H1 (cell line): ENCODE data around the gene STK39. TPM values are rescaled to one million over a fixed set of nuclear protein-coding genes. Genes with fewer than 3 reads are reported as not detected.

Experiments used
- CTCF ChIA-PET: fragments of 300-600 bp; sonication (Branson Sonifier 250); formaldehyde crosslinking; loops from one replicate; lab custom pipeline; 2021; ENCODE audit not compliant: partially characterized antibody; lab: Charles Lee
- POLR2A ChIA-PET: fragments of 300-600 bp; sonication (Branson Sonifier 250); formaldehyde crosslinking; loops from one replicate; lab custom pipeline; 2021; ENCODE audit warnings: inconsistent platforms; ENCODE audit not compliant: partially characterized antibody; lab: Charles Lee
- DNase-seq, 2 experiments: peaks; one replicate each; pipeline versions ENCODE4 v3.0.0 to v3.0.0-alpha.2; 2010 to 2022; ENCODE audit warnings: low spot score in 2 of 2, low read depth in 1 of 2, mixed read lengths in 1 of 2
- FAIRE-seq: peaks from 2 replicates; lab custom pipeline; 2011; peaks lifted over from hg19 to GRCh38; lab: Jason Lieb, UNC
- H2AFZ ChIP-seq: 2 replicates; pipeline ENCODE4 v1.8.1; 2012; ENCODE audit warnings: low read length, inconsistent platforms
- H2AK5ac ChIP-seq: 2 replicates; pipeline ENCODE4 v1.6.1; 2013; ENCODE audit warnings: low read depth, low read length
- H2BK120ac ChIP-seq: replicated peaks from 2 replicates; pipeline ENCODE3; 2013; ENCODE audit warnings: low read depth, low read length, inconsistent platforms
- H2BK12ac ChIP-seq: 2 replicates; pipeline ENCODE4 v1.6.1; 2013; ENCODE audit warnings: low read depth, low read length
- H2BK15ac ChIP-seq: 2 replicates; pipeline ENCODE4 v1.6.1; 2013; ENCODE audit warnings: low read length
- H2BK20ac ChIP-seq: 2 replicates; pipeline ENCODE4 v1.6.1; 2013; ENCODE audit warnings: low read length
- H2BK5ac ChIP-seq: 2 replicates; pipeline ENCODE4 v1.6.1; 2013; ENCODE audit warnings: low read depth, low read length
- H3K14ac ChIP-seq: 2 replicates; pipeline ENCODE4 v1.6.1; 2013; ENCODE audit warnings: inconsistent platforms; ENCODE audit not compliant: insufficient read length
- H3K18ac ChIP-seq: 2 replicates; pipeline ENCODE4 v1.6.1; 2013; ENCODE audit warnings: low read length; ENCODE audit errors: extremely low read depth
- H3K23ac ChIP-seq: 2 replicates; pipeline ENCODE4 v1.6.1; 2013; ENCODE audit warnings: inconsistent platforms; ENCODE audit not compliant: insufficient read length
- H3K23me2 ChIP-seq: 2 replicates; pipeline ENCODE4 v1.6.1; 2013; ENCODE audit warnings: low read depth, low read length
- H3K27ac ChIP-seq: 2 replicates; pipeline ENCODE4 v1.6.1; 2011; ENCODE audit warnings: low read depth, low read length, inconsistent platforms
- H3K27me3 ChIP-seq, 4 experiments: replicated peaks in 1 of 4; 1 replicate in 1 of 4; 2 replicates in 3 of 4; pipeline versions ENCODE4 v1.6.1 to v1.8.1; 2011 to 2013; ENCODE audit warnings: low read length in 3 of 4, mild to moderate bottlenecking in 3 of 4, inconsistent platforms in 2 of 4, mixed read lengths in 2 of 4, moderate library complexity in 1 of 4; ENCODE audit not compliant: control insufficient read depth in 3 of 4, insufficient read depth in 3 of 4; ENCODE audit errors: extremely low read depth in 1 of 4
- H3K36me3 ChIP-seq, 4 experiments: 2 replicates each; pipeline versions ENCODE4 v1.6.1 to v1.8.1; 2011 to 2013; ENCODE audit warnings: mild to moderate bottlenecking in 4 of 4, low read length in 3 of 4, moderate library complexity in 2 of 4, control low read depth in 1 of 4, inconsistent platforms in 1 of 4; ENCODE audit not compliant: insufficient read depth in 4 of 4, control insufficient read depth in 2 of 4
- H3K4ac ChIP-seq: replicated peaks from 2 replicates; pipeline ENCODE3; 2013; ENCODE audit warnings: low read length, low read depth, mixed read lengths, inconsistent platforms; ENCODE audit not compliant: insufficient read length
- H3K4me1 ChIP-seq, 4 experiments: replicated peaks in 1 of 4; 1 replicate in 1 of 4; 2 replicates in 3 of 4; pipeline versions ENCODE4 v1.6.1 to v1.8.1; 2011 to 2013; ENCODE audit warnings: low read length in 3 of 4, inconsistent platforms in 2 of 4, mixed read lengths in 1 of 4; ENCODE audit not compliant: insufficient read depth in 4 of 4, control insufficient read depth in 3 of 4
- H3K4me2 ChIP-seq, 2 experiments: 2 replicates each; pipeline versions ENCODE4 v1.6.1 to v1.8.1; 2011 to 2013; ENCODE audit warnings: low read depth in 2 of 2, low read length in 2 of 2, control low read depth in 1 of 2, inconsistent platforms in 1 of 2, mild to moderate bottlenecking in 1 of 2; ENCODE audit not compliant: insufficient read depth in 1 of 2
- H3K4me3 ChIP-seq, 4 experiments: fragments of 200-600, 300-600 bp in 1 of 4; sonication (generic), shearing (Covaris generic), sonication (Bioruptor Twin) in 1 of 4; 2 replicates each; pipeline versions ENCODE4 v1.5.1 to v1.8.1; 2011 to 2016; ENCODE audit warnings: low read length in 4 of 4, low read depth in 3 of 4, control low read depth in 2 of 4, inconsistent platforms in 2 of 4, mild to moderate bottlenecking in 2 of 4, mixed read lengths in 1 of 4, moderate library complexity in 1 of 4; ENCODE audit not compliant: insufficient read depth in 2 of 4; ENCODE audit errors: extremely low read depth in 1 of 4
- H3K56ac ChIP-seq: replicated peaks from 2 replicates; pipeline ENCODE3; 2013; ENCODE audit warnings: low read depth, mild to moderate bottlenecking, mixed read lengths, low read length, inconsistent platforms; ENCODE audit not compliant: insufficient read length
- H3K79me1 ChIP-seq: 2 replicates; pipeline ENCODE4 v1.6.1; 2013; ENCODE audit warnings: low read depth, low read length, control low read depth
- H3K79me2 ChIP-seq, 2 experiments: 2 replicates each; pipeline versions ENCODE4 v1.6.1 to v1.8.1; 2012 to 2013; ENCODE audit warnings: low read length in 2 of 2, mild to moderate bottlenecking in 2 of 2, inconsistent platforms in 1 of 2; ENCODE audit not compliant: insufficient read depth in 2 of 2, control insufficient read depth in 1 of 2
- H3K9ac ChIP-seq, 4 experiments: replicated peaks in 1 of 4; 1 replicate in 1 of 4; 2 replicates in 3 of 4; pipeline versions ENCODE4 v1.6.1 to v1.8.1; 2011 to 2013; ENCODE audit warnings: low read depth in 3 of 4, low read length in 3 of 4, control low read depth in 2 of 4, mild to moderate bottlenecking in 2 of 4, moderate library complexity in 2 of 4, inconsistent platforms in 1 of 4; ENCODE audit errors: extremely low read depth in 1 of 4
- H3K9me3 ChIP-seq, 2 experiments: 2 replicates each; pipeline versions ENCODE4 v1.6.1 to v1.8.1; 2012 to 2013; ENCODE audit warnings: mild to moderate bottlenecking in 2 of 2, moderate library complexity in 2 of 2, control low read depth in 1 of 2, inconsistent platforms in 1 of 2, low read depth in 1 of 2, low read length in 1 of 2, mixed read lengths in 1 of 2; ENCODE audit not compliant: insufficient read depth in 2 of 2
- H4K20me1 ChIP-seq, 2 experiments: replicated peaks in 1 of 2; 2 replicates each; pipeline versions ENCODE3 to v1.8.1; 2011 to 2013; ENCODE audit warnings: inconsistent platforms in 2 of 2, low read length in 2 of 2, mild to moderate bottlenecking in 1 of 2; ENCODE audit not compliant: insufficient read depth in 2 of 2, control insufficient read depth in 1 of 2
- H4K5ac ChIP-seq: 2 replicates; pipeline ENCODE4 v1.6.1; 2013; ENCODE audit warnings: low read length, low read depth, mixed read lengths, inconsistent platforms; ENCODE audit not compliant: insufficient read length
- H4K8ac ChIP-seq: 2 replicates; pipeline ENCODE4 v1.8.0; 2013; ENCODE audit warnings: mild to moderate bottlenecking, moderate library complexity, low read length, inconsistent platforms; ENCODE audit not compliant: insufficient read depth; ENCODE audit errors: extremely low read depth
- H4K91ac ChIP-seq: replicated peaks from 2 replicates; pipeline ENCODE3; 2013; ENCODE audit warnings: low read length, mixed read lengths, inconsistent platforms; ENCODE audit not compliant: insufficient read length
- CBX5 ChIP-seq: fragments of 300-800, 300-1000 bp; sonication (generic); IDR thresholded peaks from 2 replicates; pipeline ENCODE4 v1.7.1; 2016; ENCODE audit warnings: antibody characterized with exemption, low read length, low read depth
- CHD2 ChIP-seq: IDR thresholded peaks from 2 replicates; pipeline ENCODE4 v1.6.1; 2012; ENCODE audit warnings: low read length, improper control_type of control experiment
- CTCF ChIP-seq, 3 experiments: IDR thresholded peaks; 1 replicate in 2 of 3; 2 replicates in 1 of 3; pipeline versions ENCODE4 v1.5.1 to v1.6.1; 2011; ENCODE audit warnings: low read length in 3 of 3, mild to moderate bottlenecking in 3 of 3, inconsistent platforms in 2 of 3, low read depth in 1 of 3, moderate library complexity in 1 of 3; ENCODE audit not compliant: insufficient read depth in 1 of 3; ENCODE audit errors: control extremely low read depth in 1 of 3
- HDAC2 ChIP-seq, 2 experiments: fragments of 300-600 bp in 1 of 2; sonication (generic) in 1 of 2; IDR thresholded peaks; 2 replicates each; pipeline ENCODE4 v1.6.1; 2011 to 2012; ENCODE audit warnings: low read depth in 2 of 2, low read length in 2 of 2, mild to moderate bottlenecking in 2 of 2, moderate library complexity in 2 of 2, borderline replicate concordance in 1 of 2, inconsistent platforms in 1 of 2
- HDAC6 ChIP-seq: IDR thresholded peaks from one replicate; pipeline ENCODE4 v1.7.1; 2012; ENCODE audit warnings: low read depth, mild to moderate bottlenecking, inconsistent platforms, low read length, moderate library complexity
- JUND ChIP-seq: IDR thresholded peaks from 2 replicates; pipeline ENCODE4 v1.6.1; 2011; ENCODE audit warnings: mild to moderate bottlenecking, improper control_type of control experiment, low read length
- KDM1A ChIP-seq: fragments of 200-600, 300-600 bp; sonication (generic); IDR thresholded peaks from 2 replicates; pipeline ENCODE4 v1.7.1; 2016; ENCODE audit warnings: mild to moderate bottlenecking, low read length, borderline replicate concordance
- POLR2AphosphoS5 ChIP-seq: IDR thresholded peaks from 2 replicates; pipeline ENCODE4 v1.6.1; 2011; ENCODE audit warnings: low read depth, low read length
- TAF1 ChIP-seq: IDR thresholded peaks from 2 replicates; pipeline ENCODE4 v1.6.1; 2011; ENCODE audit warnings: mild to moderate bottlenecking, low read depth, low read length
- TEAD4 ChIP-seq: IDR thresholded peaks from 2 replicates; pipeline ENCODE4 v1.6.1; 2012; ENCODE audit warnings: low read depth, low read length, inconsistent platforms, mixed read lengths
- WGBS, 2 experiments: shearing (Covaris generic) in 1 of 2; methylation state at CpG; one replicate each; pipeline versions ENCODE4 v1.1.6 to v1.1.7; 2013 to 2015; ENCODE audit warnings: low lambda C conversion rate in 2 of 2, mixed read lengths in 2 of 2, inconsistent platforms in 1 of 2, low coverage in 1 of 2, missing lambda C conversion rate in 1 of 2; ENCODE audit not compliant: insufficient replicate concordance in 2 of 2, insufficient coverage in 1 of 2, insufficient read length in 1 of 2; ENCODE audit errors: extremely low coverage in 1 of 2, missing lambda C conversion rate in 1 of 2; 5-methylcytosine and 5-hydroxymethylcytosine counted together
- polyA plus RNA-seq, 7 experiments: library from polyadenylated mRNA; depleted of rRNA in 3 of 7; stranded (reverse) in 5 of 7; unstranded in 2 of 7; fragments of >200 nt in 5 of 7; fragments of 200-250 nt in 2 of 7; gene quantifications; 1 replicate in 5 of 7; 2 replicates in 1 of 7; 4 replicates in 1 of 7; pipeline versions ENCODE4 v1.2.1 to v1.2.3, GENCODE V29; 2011 to 2013; ENCODE audit warnings: missing spikeins in 2 of 7, mixed read lengths in 2 of 7
- total RNA-seq: library from RNA; stranded (reverse); fragmentation: NEBNext Ultra II Directional; extraction: Animal tissue kit (Norgen Biotek cat#: 25700); gene quantifications from 2 replicates; pipeline ENCODE4 v1.2.1, GENCODE V29; 2021

The STK39 gene
- total and polyA plus RNA-seq, 2 of the 8 experiments (the other 6 are each of a cell fraction or from before 2014, with no cell fraction given) = 13.7 to 23.8 TPM

- ChIA-PET CTCF (interaction anchor here (0.7 to 2.8 kb wide), 11 partner anchors 8 to 927 kb away, joined by 3 to 8 read pairs (median 3); no protein-coding TSS in a partner anchor), POLR2A (no interaction called here)
- WGBS, 2 experiments = 87% methylated on average over 2 of the region's 2 CpGs; no CpG with 5 or more reads in 1 of the 2 experiments
- H2BK12ac ChIP-seq = no peak overlapping the region
- H3K4ac ChIP-seq = no peak overlapping the region
- H3K23ac ChIP-seq = no peak overlapping the region
- H4K8ac ChIP-seq = no peak overlapping the region
- H4K91ac ChIP-seq = no peak overlapping the region
- H3K18ac ChIP-seq = no peak overlapping the region
- no peaks in the 10 kb centered on the region for H4K20me1 ChIP-seq
- no peak overlapping the region for H2BK20ac ChIP-seq
- FAIRE-seq (peak; percentile 82), DNase-seq (no peak)
- H3K14ac ChIP-seq = no peak overlapping the region
- no peaks in the 10 kb centered on the region for H3K27me3 ChIP-seq
- no peaks in the 10 kb centered on the region; the same call in 1 of the 2 replicates for H3K79me1 ChIP-seq
- H3K56ac ChIP-seq = no peak overlapping the region
- no peak overlapping the region for H2BK5ac ChIP-seq
- no peak overlapping the region for H4K5ac ChIP-seq
- H3K27ac ChIP-seq = no peak overlapping the region
- no peaks in the 10 kb centered on the region for H3K9me3 ChIP-seq
- H2AFZ ChIP-seq = no peak overlapping the region
- peaks cover 0 to 4% (median 1%) of the 10 kb centered on the region in 4 experiments; a peak in 2 of 7 replicates for H3K4me1 ChIP-seq
- H3K9ac ChIP-seq = no peak overlapping the region
- no peaks in the 10 kb centered on the region for H3K23me2 ChIP-seq
- no peak overlapping the region for H2AK5ac ChIP-seq
- H2BK120ac ChIP-seq = no peak overlapping the region
- H3K79me2 ChIP-seq = no peaks in the 10 kb centered on the region
- H2BK15ac ChIP-seq = no peak overlapping the region
- no peaks in the 10 kb centered on the region for H3K36me3 ChIP-seq
- H3K4me3 ChIP-seq = no peak overlapping the region
- no peak overlapping the region for H3K4me2 ChIP-seq
- TF ChIP-seq JUND (no peak), CHD2 (no peak), CBX5 (no peak), TEAD4 (no peak), HDAC6 (no peak), KDM1A (no peak), TAF1 (no peak), CTCF (IDR thresholded peaks at IDR 0.05; ENCODE audit: control extremely low read depth in 1 of 3, insufficient read depth in 1 of 3, low read depth in 1 of 3, low read length in 3 of 3) (peak in 2 of 3 experiments; percentile 21 to 43; a peak in 1 of 4 replicates), HDAC2 (IDR thresholded peaks at IDR 0.05; ENCODE audit: borderline replicate concordance in 1 of 2, low read depth in 2 of 2, low read length in 2 of 2) (no peak), POLR2AphosphoS5 (no peak)
Observed at GRCh38 chr2:168050377-168050776, 197.0 kb downstream of the STK39 start.
